GM12864 (cell line): ENCODE results near the gene TMEM127.
A peak's percentile ranks its signal among the peaks of the same experiment; 100 is the strongest.

Source experiments
- DNase-seq: peaks from one replicate; pipeline ENCODE4 v3.0.0-alpha.2; 2011; ENCODE audit warnings: low read depth
- H3K4me3 ChIP-seq: 2 replicates; pipeline ENCODE4 v1.5.1; 2011; ENCODE audit warnings: mild to moderate bottlenecking, low read depth, low read length, control low read depth
- CTCF ChIP-seq: IDR thresholded peaks from 2 replicates; pipeline ENCODE4 v1.5.1; 2011; ENCODE audit warnings: low read depth, mild to moderate bottlenecking, moderate library complexity, low read length, control low read depth, inconsistent platforms; ENCODE audit errors: missing control alignments

TMEM127 gene

GRCh38 chr2:96240341-96241038 is 25.3 kb downstream of the TMEM127 start:
- no peak for DNase-seq
- TF ChIP-seq CTCF = no peak
- no peak overlapping the region for H3K4me3 ChIP-seq

GRCh38 chr2:96239745-96240264 is 26.0 kb downstream of the TMEM127 start:
- TF ChIP-seq CTCF = no peak
- no peak overlapping the region for H3K4me3 ChIP-seq
- no peak for DNase-seq

GRCh38 chr2:96239091-96239490 is 26.7 kb downstream of the TMEM127 start:
- no peak for TF ChIP-seq CTCF
- no peak for DNase-seq
- H3K4me3 ChIP-seq = no peak overlapping the region

GRCh38 chr2:96238266-96238665 is 27.5 kb downstream of the TMEM127 start:
- no peak for TF ChIP-seq CTCF
- H3K4me3 ChIP-seq = no peak overlapping the region
- no peak for DNase-seq

- no peak overlapping the region for H3K4me3 ChIP-seq
- no peak for DNase-seq
- TF ChIP-seq CTCF = no peak
Measured at GRCh38 chr2:96236882-96237281, 28.9 kb downstream of the TMEM127 start.

- TF ChIP-seq CTCF = peak; percentile 51
- no peak overlapping the region for H3K4me3 ChIP-seq
- DNase-seq = peak; percentile 62
Measured at GRCh38 chr2:96233880-96234316, 31.9 kb downstream of the TMEM127 start.

- no peak overlapping the region for H3K4me3 ChIP-seq
- no peak for TF ChIP-seq CTCF
- DNase-seq = no peak
Measured at GRCh38 chr2:96233436-96233835, 32.4 kb downstream of the TMEM127 start.
